D341Med (cell line): ENCODE results near the gene OR52D1.

Source experiments
- DNase-seq: peaks from one replicate; pipeline ENCODE4 v3.0.0; 2012; ENCODE audit warnings: low spot score

Gene OR52D1

DNA sequence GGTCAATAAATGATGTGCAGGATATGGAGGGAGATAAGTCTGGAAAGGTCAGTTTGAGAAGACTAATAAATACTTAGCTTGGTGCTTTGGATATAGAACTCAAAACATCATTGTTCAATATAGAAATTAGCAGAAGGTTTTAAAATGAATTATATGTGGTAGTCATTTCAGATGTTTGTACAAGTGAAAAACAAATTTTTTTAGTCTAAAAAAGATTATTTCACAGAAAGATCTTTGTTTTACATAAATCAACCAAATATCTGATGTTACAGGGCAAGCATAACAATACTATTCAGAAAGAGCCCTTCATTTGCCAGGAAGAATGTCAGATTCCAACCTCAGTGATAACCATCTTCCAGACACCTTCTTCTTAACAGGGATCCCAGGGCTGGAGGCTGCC is at the start of gene OR52D1:
Gene OR52D1 (plus strand): TSS at position 301 of the 400 bp plus-strand sequence. CDS start 22 bp downstream, at position 323.
- no peak for DNase-seq

DNA sequence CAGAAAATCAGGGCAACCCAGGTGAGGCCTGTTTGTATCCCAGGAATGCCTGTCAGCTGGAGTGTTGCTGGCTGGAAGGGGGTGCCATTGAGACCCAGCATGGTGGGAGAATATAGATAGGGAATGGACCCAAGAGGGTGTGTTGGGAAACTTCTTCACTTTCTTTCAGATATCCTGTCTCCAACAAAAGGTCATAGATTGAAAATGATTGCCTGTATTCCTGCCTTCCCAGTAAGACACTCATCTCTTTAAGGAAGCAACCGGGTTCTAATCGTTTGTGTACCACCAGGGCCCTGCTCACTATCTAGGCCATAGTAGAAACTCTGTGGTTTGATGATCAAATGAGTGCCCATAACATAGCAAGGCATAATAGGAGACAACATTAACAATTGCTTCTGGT is 47.1 kb upstream of the OR52D1 start, which contains the start of gene OR51I1:
Gene OR51I1 (minus strand): TSS at position 101 of the 400 bp plus-strand sequence. CDS start 0 bp downstream, at position 101.
- no peak for DNase-seq

DNA sequence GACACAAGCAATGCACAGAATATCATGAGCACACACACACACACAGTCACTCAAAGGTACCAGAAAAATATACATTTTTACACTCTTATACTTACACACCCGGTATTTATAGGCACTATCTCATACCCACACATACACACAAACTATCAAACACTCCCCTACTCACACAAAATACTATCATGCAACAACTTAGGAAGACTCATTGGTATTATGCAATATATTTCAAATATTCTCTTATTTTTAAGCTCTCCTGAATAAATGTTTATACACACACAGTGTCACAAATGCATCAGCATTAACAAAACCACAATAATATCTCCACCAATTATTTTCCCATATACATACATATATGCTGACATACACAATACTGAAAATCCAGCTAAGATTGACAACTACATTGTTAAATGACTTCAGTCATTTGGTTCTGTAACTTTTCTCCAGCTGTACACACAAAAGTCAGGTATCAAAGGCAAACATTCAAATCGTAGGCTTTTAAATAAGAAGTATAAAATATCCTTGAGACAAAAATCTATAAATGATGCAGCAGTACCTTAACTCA is 44.6 kb upstream of the OR52D1 start:
- DNase-seq = no peak

DNA sequence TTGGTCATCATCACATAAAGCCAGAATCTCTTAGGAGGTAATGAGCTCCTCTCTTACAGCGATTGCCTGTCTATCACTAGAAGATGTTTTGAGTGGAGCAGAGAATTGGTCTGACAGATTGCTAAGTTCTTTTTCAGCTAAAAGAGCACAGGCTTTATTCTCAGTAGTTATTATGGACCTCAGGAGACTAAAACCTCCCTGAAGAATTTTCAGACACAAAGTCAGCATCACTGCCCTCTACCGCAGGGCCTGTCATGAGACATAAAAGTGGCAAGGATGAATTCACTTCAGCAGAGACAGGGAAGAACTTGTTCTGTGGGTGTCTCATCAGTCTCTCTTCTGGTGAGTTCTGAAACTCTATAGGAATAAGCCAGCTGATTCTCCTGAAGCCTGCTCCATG is 39.5 kb upstream of the OR52D1 start, which contains the start of gene OR51I2:
Gene OR51I2 (plus strand): TSS at position 301 of the 400 bp plus-strand sequence. CDS start 4,166 bp downstream, outside the sequence.
- DNase-seq = no peak

DNA sequence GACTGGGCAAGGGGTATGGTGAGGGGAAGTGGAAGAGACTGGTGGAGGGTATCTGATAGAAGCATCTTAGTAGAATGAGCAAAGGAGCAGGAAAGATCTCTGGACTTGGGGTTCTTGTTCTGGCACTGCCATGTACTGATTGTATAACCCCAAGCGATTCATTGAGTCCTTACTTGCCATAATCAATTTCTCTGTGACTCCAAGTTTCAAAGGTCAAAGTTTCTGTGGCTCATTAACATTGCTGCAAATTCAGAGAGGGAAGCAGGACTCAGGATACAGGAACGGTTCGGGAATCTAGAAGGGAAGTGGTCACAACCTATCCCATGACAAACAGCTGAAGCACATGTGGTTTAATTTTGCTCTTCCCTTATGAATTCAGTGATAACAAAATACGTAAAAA is 39.1 kb upstream of the OR52D1 start:
- DNase-seq = no peak

DNA sequence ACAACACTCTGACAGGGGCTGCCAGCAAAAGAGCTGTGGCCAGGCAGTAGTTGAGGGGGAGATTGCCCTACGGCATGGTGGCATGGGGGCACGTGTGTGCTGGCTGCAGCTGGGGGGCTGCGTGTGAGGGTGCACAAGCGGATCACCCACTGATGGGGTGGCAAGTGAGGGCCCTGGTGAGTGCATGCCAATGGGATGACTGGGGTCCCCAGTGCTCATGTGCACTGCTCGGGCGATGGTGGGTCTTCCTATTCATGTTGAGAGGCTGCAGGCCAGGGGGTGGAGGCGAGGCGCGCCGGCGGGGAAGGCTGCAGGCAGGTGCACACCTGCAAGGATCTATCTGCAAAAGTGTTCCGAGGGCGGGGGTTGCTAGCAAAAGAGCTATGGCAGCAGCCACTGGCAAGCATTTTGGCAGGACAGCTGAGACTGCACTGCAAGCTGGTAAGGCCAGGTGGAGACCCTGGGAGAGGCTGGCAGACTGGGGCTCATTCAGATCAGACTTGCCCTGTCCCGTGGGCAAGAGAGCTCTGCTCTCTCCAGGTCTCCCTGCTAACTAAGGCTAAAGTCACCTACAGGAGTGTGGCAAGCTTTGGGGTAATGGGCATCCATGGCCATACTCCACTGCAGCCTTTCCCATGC is 27.4 kb upstream of the OR52D1 start:
- no peak for DNase-seq

DNA sequence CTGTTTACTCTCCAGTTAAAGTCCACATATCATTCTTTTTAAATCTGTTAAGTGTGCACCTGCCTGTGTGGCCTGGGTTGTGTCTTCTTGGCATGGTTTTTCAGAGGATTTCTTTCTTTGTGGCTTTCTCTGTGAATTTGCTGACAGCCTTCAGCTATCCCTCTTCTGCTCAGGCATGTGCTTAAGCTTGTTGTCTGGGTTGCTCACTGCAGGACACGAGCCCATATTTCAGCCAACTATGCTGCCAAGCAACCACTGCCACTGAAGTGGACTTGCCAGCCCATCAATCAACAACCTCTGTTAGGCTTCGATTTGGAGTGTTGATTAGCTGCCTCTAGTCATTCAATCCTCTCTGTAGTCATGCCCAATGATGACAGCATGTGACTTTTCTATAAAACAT is 21.0 kb upstream of the OR52D1 start:
- no peak for DNase-seq

DNA sequence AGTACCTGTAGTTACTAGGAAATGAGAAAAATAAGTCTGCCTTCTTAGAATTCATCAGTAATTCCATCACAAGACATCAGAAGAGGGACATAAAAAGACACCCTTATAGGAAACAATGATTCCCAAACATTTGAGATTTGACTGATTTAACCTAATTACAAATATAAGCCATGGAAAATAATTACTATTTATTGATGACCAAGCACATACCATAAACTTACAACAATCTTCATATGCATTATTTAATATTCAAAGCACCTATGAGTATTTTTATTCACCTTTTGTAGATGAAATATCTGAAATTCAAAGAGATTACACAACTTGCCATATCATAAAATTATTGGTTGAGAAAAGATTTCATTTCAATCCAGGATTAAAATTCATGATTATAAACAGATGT is 14.6 kb upstream of the OR52D1 start:
- no peak for DNase-seq

DNA sequence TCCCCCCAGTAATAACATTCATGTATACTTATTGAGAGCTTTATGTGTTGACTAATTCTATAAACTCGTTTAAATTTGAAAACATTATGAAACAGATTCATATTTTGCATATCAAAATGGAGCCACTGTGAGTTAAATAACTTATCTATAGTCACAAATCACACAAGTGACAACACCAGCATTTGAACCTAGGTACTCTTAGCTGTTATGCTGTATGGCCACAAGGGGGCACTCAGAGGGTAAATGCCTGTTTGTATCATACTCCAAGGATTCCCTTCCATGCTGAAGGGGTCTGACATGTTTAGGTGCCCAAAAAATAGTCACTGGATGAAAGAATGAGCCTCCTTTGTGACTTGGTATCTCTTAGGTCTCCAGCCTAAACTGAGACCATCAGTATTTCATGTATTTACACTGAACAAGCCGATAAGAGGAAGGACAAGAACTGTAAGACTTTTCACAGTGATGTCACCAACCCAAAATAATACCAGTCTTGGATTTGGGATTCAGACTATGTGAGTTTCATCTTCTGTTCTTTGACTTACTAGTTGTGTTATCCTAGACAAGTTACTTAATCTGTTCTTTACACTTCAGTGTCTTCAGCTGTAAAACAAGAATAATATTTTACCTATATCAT is 12.2 kb upstream of the OR52D1 start:
- DNase-seq = peak; percentile 28

DNA sequence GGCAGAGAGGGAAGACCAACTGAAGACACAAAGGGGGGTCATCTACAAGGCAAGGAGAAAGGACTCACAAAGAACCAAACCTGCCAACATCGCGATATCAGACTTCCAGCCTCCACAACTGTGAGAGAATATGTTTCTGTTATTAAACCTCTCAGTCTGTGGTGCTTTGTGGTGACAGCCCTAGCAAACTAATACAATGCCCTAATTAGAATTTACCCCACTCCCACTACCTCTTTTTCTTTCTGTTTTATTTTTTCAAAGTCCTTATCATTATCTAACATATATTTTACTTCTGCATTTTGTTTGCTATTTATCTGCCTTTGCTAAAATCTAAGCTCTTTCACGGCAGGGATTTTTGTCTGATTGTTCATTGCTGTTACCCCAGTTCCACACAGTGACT is 2.5 kb upstream of the OR52D1 start:
- no peak for DNase-seq

DNA sequence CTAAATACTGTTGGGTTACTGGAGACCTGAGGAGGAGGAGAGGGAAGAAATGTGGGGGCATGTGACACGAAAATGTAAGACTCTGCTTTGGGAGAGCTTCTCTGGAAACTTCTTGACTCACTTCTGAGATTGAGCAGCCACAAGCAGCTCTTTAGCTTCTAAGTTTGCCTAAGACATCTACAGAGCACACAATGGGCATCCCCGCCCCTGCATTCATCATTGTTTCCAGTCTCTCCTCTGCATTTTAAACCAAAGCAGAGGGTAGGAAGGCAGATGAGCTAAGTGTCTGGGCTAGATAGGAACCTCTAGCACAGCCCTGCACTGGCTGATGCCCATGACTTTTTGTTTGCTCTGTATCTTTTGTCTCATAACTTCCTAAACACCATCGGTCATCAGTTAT is 2.1 kb upstream of the OR52D1 start:
- no peak for DNase-seq

DNA sequence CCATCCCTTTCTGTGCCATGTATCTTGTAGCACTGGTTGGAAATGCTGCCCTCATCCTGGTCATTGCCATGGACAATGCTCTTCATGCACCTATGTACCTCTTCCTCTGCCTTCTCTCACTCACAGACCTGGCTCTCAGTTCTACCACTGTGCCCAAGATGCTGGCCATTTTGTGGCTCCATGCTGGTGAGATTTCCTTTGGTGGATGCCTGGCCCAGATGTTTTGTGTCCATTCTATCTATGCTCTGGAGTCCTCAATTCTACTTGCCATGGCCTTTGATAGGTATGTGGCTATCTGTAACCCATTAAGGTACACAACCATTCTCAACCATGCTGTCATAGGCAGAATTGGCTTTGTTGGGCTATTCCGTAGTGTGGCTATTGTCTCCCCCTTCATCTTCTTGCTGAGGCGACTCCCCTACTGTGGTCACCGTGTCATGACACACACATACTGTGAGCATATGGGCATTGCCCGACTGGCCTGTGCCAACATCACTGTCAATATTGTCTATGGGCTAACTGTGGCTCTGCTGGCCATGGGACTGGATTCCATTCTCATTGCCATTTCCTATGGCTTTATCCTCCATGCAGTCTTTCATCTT is 414 bp downstream of the OR52D1 start:
- no peak for DNase-seq

DNA sequence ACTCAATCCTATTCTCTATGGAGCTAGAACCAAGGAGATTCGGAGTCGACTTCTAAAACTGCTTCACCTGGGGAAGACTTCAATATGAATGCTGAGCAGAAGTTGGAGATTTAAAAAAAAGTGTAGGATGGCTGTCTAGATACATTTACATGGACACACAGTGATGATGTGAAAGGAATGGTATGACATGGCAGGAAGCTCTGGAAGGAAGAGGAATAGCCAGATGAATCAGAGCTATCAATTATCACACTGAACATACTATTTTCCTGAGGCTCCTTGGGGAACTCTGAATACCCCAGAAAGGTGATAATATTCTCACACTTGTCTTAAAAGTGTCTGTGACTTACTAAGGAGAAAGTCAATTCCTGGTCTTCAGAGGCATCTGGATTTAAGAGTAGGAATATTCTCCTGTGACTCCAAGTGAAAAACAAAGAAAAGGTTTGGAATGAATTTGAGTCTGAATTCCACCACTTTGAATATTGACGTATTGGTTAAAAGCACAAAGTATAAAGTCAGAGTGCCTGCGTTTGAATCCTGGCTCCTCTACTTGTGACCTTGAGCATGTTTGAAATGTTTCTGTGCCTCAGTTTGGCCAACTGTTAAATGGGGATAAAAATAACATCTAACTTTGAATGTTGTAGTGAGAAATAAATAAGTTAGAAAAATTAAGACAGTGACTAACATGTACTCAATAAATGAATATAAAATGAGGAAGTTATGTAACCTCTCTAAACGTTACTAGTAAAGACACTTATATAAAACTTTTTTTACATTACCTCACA is 1.3 kb downstream of the OR52D1 start:
- no peak for DNase-seq

DNA sequence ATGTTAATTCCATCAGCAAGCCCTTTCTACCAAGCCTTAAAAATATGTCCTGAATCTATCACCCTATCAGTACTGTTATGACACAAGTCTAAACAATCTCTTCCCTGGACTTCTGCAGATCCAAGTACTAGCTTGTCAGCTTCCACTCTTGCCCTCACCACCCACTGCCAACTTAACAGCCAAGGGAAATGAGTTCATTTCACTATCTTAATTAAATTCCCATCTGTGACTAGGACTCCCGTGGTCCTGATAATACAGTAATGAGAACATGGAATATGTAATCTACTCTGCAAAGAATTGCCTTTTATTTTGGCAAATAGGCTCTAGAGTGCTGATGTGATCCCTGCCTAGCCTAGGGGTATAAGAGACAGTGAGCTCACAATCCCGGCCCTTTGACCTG is 11.2 kb downstream of the OR52D1 start:
- DNase-seq = no peak

DNA sequence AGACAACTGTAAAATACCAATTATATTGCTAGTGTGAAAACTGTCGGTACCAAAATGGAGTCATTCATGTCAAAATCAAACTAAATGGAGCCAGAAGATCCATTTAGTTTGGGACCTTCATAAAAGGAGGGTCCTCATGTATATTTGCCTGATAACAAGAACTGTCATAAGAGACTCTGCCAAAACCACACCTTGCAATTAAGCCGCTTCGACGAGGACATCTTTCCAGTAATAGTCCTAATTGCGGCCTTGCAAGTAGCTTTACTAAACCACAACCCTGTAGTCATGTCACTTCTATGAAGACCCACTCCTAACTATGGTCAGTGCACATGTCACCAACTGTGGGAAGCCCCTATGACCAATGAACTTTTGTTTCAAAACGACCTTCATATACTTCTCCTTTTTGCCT is 11.9 kb downstream of the OR52D1 start:
- no peak for DNase-seq

DNA sequence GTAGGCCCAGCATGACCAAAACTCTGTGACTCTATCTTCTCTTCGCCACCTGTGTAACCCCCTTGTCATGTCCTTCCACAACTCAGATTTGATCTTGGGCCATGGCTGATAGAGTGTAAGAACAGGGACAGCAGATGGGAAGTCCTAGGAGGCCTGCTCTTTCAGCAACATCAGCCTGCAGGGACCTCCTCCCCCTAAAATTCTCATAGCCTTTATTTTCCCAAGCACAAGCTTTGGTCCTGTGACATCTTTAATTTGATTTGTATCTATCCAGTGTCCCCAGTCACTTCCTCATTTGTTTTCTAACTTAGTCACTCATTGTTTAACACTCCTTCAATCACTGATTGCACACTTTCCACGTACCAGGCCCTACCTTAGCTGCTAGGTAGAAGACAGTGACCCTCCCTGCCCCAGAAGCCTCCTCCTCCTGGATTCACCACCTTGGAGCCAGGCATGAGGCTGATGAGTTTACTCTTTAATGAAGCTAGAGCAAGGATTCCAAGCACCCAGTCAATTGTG is 16.0 kb downstream of the OR52D1 start:
- DNase-seq = no peak

DNA sequence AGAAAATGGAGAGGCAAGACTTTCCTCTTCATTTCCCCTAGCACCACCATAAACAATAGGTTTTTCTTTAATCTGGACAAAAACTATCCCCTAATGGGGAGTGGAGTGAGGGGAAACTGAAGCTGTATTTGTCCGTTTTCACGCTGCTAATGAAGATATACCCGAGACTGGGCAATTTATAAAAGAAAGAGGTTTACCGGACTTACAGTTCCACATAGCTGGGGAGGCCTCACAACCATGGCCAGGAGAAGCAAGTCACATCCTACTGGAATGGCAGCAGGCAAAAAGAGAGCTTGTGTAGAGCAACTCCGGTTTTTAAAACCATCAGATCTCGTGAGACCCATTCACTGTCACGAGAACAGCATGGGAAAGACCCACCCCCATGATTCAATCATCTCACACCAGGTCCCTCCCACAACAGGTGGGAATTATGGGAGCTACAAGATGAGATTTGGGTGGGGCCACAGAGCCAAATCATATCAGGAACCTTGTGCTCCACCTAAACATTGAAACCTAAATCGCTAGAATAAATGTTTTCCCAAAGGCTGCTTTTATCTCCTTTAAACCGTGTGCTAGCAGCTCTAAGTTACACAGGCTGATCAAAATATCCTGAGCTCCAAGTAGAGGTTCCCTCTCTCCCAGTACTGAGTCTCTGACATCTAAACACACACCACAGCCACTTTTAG is 17.0 kb downstream of the OR52D1 start:
- DNase-seq = no peak

DNA sequence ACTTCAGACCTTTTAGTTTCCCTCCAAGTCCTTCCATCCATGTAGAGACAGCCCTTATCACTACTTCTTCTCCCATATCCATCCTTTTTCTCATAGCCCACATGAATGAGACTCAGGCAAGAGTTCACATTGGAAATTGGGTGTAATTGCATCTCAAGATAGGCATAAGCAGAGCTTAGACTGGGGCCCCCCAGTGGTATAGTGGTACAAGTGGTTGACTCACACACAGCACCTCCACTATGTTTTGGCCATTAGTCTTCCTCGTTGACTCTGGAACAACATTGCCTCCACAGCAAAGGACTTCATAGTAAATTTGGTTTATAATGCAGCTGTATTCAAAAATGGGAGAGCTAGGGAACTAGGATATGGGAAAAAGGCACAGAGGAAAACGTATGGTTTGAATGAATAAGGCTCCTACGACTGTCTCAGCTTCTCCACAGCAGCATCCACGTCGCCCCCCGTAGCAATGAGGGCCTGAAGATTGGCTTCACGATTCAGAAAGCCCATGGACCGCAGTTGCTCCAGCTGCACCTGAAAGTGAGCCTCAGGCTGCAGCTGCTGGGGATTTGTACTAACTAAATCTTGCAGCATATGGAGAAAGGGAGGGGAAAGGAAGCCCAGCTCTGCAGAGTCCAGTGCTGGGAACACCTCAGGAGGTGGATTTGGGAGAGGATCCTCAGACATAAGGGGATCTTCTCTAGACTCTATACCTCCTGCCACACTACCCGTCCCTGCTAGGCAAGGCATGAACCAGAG is 18.9 kb downstream of the OR52D1 start:
- no peak for DNase-seq

DNA sequence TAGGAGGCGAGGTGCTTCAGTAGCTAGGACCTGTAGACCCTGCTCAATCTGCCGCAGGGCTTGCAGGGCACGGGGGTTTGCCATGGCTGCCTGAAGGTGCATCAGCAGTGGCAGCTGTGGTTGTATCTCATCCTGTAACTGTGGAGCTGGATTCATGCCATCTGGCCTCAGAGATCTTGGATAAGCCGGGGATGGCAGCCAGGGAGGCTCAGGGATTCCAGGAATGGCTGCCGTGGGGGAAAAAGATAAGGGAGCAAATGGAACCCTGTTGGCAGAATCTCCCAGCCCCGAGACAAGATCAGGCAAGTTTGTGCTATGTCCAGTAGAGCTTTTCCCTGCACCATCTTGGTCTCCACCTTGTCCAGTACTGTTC is 19.4 kb downstream of the OR52D1 start:
- DNase-seq = no peak

DNA sequence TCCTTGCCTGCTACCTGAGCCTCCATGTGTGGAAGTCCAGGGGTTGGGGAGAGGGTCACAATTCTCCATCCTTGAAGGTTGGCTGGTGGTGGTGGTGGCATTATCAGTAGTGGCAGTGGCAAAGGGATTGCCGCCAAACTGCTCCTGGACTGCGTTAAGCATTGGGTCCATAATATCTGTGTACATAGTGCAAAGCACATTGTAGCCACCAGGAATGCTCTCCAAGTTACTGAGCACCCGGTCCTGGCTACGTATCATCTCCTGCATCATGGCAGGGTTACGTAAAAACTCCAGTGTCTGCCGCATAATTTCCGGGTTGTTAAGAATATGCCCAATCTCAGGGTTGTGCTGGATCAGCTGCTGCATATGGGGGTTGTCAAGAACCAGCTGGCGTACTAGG is 20.1 kb downstream of the OR52D1 start:
- DNase-seq = no peak

DNA sequence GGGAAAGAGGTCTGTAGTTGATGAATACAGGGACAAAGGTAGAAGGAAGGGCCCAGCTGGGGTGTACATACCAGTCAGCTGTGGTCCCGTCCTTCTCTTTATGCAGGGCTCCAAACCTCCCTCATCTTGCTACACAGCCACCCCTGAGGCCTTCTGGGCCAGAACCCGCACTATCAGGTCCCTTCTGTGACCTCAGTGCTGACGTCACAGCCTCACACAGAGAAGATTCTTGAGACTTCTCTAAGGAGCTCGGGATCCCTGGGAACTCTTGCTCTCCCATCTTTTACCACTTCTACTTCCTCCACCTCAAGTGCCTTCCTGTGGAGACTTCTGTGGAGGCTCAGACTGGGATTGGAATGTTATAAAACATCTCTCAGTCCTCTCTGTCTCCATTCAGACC is 21.3 kb downstream of the OR52D1 start, which contains the start of gene UBQLN3:
Gene UBQLN3 (minus strand): TSS at position 155 of the 400 bp plus-strand sequence. CDS start 399 bp downstream, outside the sequence.
- DNase-seq = no peak
